ENCODE data around the gene KRT73. TPM values are rescaled to one million over a fixed set of nuclear protein-coding genes. Genes with fewer than 3 reads are reported as not detected.

KRT73 gene
- total and polyA plus RNA-seq, 9 of the 15 experiments (the other 6 are each of a cell fraction or from before 2014, with no cell fraction given): 0.09 to 0.18 (median 0.13) TPM; not detected in 5

- TF ChIP-seq BCLAF1 (IDR thresholded peaks at IDR 0.05; ENCODE audit: borderline replicate concordance in 1 of 2, control insufficient read depth in 1 of 2, low read depth in 2 of 2, low read length in 1 of 2) (no peak), PRPF4 (IDR thresholded peaks at IDR 0.05; ENCODE audit: insufficient read depth, low read depth, low read length, poor library complexity, severe bottlenecking) (no peak)
Observed at GRCh38 chr12:52649066-52649465, 30.7 kb upstream of the KRT73 start (continued).

- DNase-seq (ENCODE audit: extremely low read depth in 1 of 4, low spot score in 3 of 4) (no peak), ATAC-seq (no peak), FAIRE-seq (no peak)
- ChIA-PET POLR2A (interaction anchor here (0.9 to 1.4 kb wide), 2 partner anchors 13 to 21 kb away, joined by 3 to 5 read pairs; no protein-coding TSS in a partner anchor), CTCF (ENCODE audit: low intra/inter-chr PET ratio) (no interaction called here)
- no peak overlapping the region for H3K4me3 ChIP-seq
- H2AFZ ChIP-seq (ENCODE audit: low read depth, low read length): no peak overlapping the region
- H3K9me1 ChIP-seq (ENCODE audit: control insufficient read depth, insufficient read depth, low read length): no peaks in the 10 kb centered on the region
- H3K4me1 ChIP-seq (replicated peaks in 1 of 2; ENCODE audit: control insufficient read depth in 2 of 2, insufficient read depth in 2 of 2, low read length in 2 of 2): peaks cover 26 to 38% of the 10 kb centered on the region in 2 experiments
- intact Hi-C loops (cut with micrococcal nuclease): no loop called here
- BruUV-seq (replicated peaks): no TSS peak
- H4K20me1 ChIP-seq (replicated peaks; ENCODE audit: control insufficient read depth, insufficient read depth, low read length): no peaks in the 10 kb centered on the region
- H3K4me2 ChIP-seq (ENCODE audit: insufficient read depth, low read length): no peak overlapping the region
- TF ChIP-seq RFX1 (IDR thresholded peaks at IDR 0.05): no peak
- TF ChIP-seq CBFB (CRISPR knock-in tag; IDR thresholded peaks at IDR 0.05): no peak
- no peak for TF ChIP-seq CEBPB (tag; IDR thresholded peaks at IDR 0.05)
- no peak for TF ChIP-seq HMG20A (CRISPR knock-in tag; conservative IDR thresholded peaks at IDR 0.05)
- TF ChIP-seq NFE2 (IDR thresholded peaks at IDR 0.05; ENCODE audit: low read depth): no peak
- no peaks in the 10 kb centered on the region for H3K36me3 ChIP-seq (ENCODE audit: control insufficient read depth, insufficient read depth, low read length)
- no peaks in the 10 kb centered on the region for H3K79me2 ChIP-seq (ENCODE audit: control insufficient read depth, insufficient read depth, low read length)
- H3K9ac ChIP-seq (ENCODE audit: insufficient read depth in 1 of 2, low read depth in 2 of 2, low read length in 2 of 2): no peak overlapping the region
- no peaks in the 10 kb centered on the region for H3K27me3 ChIP-seq (ENCODE audit: control insufficient read depth in 2 of 2, insufficient read depth in 2 of 2, low read length in 2 of 2)
- no peak overlapping the region for H3K27ac ChIP-seq (ENCODE audit: extremely low read depth, low read depth, low read length)
- in situ Hi-C loops (cut with MboI): no loop called here
- 87% methylated on average over 8 of the region's 8 CpGs for WGBS (ENCODE audit: insufficient coverage, low coverage, missing lambda C conversion rate)
- H3K9me3 ChIP-seq (replicated peaks; ENCODE audit: control insufficient read depth, insufficient read depth, low read depth, low read length): no peaks in the 10 kb centered on the region
Observed at GRCh38 chr12:52648012-52648550, 29.7 kb upstream of the KRT73 start.
